Bronchial epithelial cell (primary cell): ENCODE data around the gene LILRB1. TPM values are rescaled to one million over a fixed set of nuclear protein-coding genes. Genes with fewer than 3 reads are reported as not detected.

ENCODE experiments used
- DNase-seq: peaks from one replicate; pipeline ENCODE4 v3.0.0-alpha.2; 2010; ENCODE audit warnings: low read depth
- FAIRE-seq: peaks from 2 replicates; lab custom pipeline; 2011; peaks lifted over from hg19 to GRCh38; lab: Jason Lieb, UNC
- H3K27me3 ChIP-seq: 2 replicates; pipeline ENCODE4 v1.5.1; 2011; ENCODE audit warnings: low read length; ENCODE audit not compliant: control insufficient read depth, insufficient read depth
- H3K36me3 ChIP-seq: 2 replicates; pipeline ENCODE4 v1.5.1; 2011; ENCODE audit warnings: low read length; ENCODE audit not compliant: control insufficient read depth, insufficient read depth
- H3K4me3 ChIP-seq: 2 replicates; pipeline ENCODE4 v1.5.1; 2011; ENCODE audit warnings: mild to moderate bottlenecking, low read depth, low read length, control low read depth
- CTCF ChIP-seq: IDR thresholded peaks from 2 replicates; pipeline ENCODE4 v1.5.1; 2011; ENCODE audit warnings: mild to moderate bottlenecking, moderate library complexity, low read length, control low read depth, inconsistent platforms; ENCODE audit not compliant: insufficient read depth, severe bottlenecking
- total RNA-seq: library from RNA; depleted of rRNA; stranded (reverse); fragments of >200 nt; gene quantifications from 2 replicates; pipeline ENCODE4 v1.2.1, GENCODE V29; 2014

The LILRB1 gene
- total RNA-seq, 1 donor from 2014 or later: not detected

- DNase-seq (no peak), FAIRE-seq (no peak)
- Histone ChIP-seq H3K27me3 (no peaks in the 10 kb centered on the region), H3K4me3 (no peak within 1 kb of the TSS), H3K36me3 (no peaks in the 10 kb centered on the region)
- TF ChIP-seq CTCF: no peak
Measured at GRCh38 chr19:54662730-54663129, 32.4 kb downstream of the LILRB1 start, which contains the start of gene LILRB4. TSS of gene LILRB4 (plus strand) at chr19:54662985. CDS start at chr19:54663034, 49 bp downstream.

GRCh38 chr19:54665530-54665929 lies 35.2 kb downstream of the LILRB1 start:
- no peak for TF ChIP-seq CTCF
- Histone ChIP-seq H3K36me3 (no peaks in the 10 kb centered on the region), H3K4me3 (no peak overlapping the region), H3K27me3 (no peaks in the 10 kb centered on the region)
- DNase-seq (no peak), FAIRE-seq (no peak)

GRCh38 chr19:54667217-54667616 lies 36.9 kb downstream of the LILRB1 start:
- TF ChIP-seq CTCF: no peak
- Histone ChIP-seq H3K4me3 (no peak overlapping the region), H3K36me3 (no peaks in the 10 kb centered on the region), H3K27me3 (no peaks in the 10 kb centered on the region)
- DNase-seq: no peak
- FAIRE-seq: no peak

- no peak for TF ChIP-seq CTCF
- FAIRE-seq (no peak), DNase-seq (no peak)
- H3K36me3 ChIP-seq: no peaks in the 10 kb centered on the region
- no peak overlapping the region for H3K4me3 ChIP-seq
- no peaks in the 10 kb centered on the region for H3K27me3 ChIP-seq
Measured at GRCh38 chr19:54668353-54668752, 38.1 kb downstream of the LILRB1 start.

- H3K27me3 ChIP-seq: no peaks in the 10 kb centered on the region
- FAIRE-seq (no peak), DNase-seq (no peak)
- no peak for TF ChIP-seq CTCF
- no peaks in the 10 kb centered on the region for H3K36me3 ChIP-seq
- no peak overlapping the region for H3K4me3 ChIP-seq
Measured at GRCh38 chr19:54670576-54671357, 40.5 kb downstream of the LILRB1 start.
